GM06990 (cell line): ENCODE measurements around the gene TANGO6.
"Not testable (repeated sequence)": the region's sequence is repeated elsewhere in the genome, so short reads cannot be mapped to it uniquely, and the experiment has no call there.

Source experiments
- DNase-seq: peaks from one replicate; pipeline ENCODE4 v3.0.0-alpha.2; 2011; ENCODE audit not compliant: insufficient read length; ENCODE audit errors: extremely low read depth
- H3K27me3 ChIP-seq: replicated peaks from 2 replicates; pipeline ENCODE4 v1.6.0; 2011; ENCODE audit warnings: low read length; ENCODE audit not compliant: control insufficient read depth, insufficient read depth
- H3K36me3 ChIP-seq: 2 replicates; pipeline ENCODE4 v1.5.1; 2011; ENCODE audit warnings: low read length; ENCODE audit not compliant: control insufficient read depth, insufficient read depth
- H3K4me3 ChIP-seq: replicated peaks from 2 replicates; pipeline ENCODE4 v1.5.1; 2011; ENCODE audit warnings: low read depth, mild to moderate bottlenecking, control low read depth, low read length
- TF ChIP-seq, protein P1 (sequence below): IDR thresholded peaks from 2 replicates; pipeline ENCODE4 v1.5.1; 2011; ENCODE audit warnings: low read length, control low read depth, mild to moderate bottlenecking, inconsistent platforms; ENCODE audit not compliant: insufficient read depth, poor library complexity, severe bottlenecking

The TANGO6 gene

DNA sequence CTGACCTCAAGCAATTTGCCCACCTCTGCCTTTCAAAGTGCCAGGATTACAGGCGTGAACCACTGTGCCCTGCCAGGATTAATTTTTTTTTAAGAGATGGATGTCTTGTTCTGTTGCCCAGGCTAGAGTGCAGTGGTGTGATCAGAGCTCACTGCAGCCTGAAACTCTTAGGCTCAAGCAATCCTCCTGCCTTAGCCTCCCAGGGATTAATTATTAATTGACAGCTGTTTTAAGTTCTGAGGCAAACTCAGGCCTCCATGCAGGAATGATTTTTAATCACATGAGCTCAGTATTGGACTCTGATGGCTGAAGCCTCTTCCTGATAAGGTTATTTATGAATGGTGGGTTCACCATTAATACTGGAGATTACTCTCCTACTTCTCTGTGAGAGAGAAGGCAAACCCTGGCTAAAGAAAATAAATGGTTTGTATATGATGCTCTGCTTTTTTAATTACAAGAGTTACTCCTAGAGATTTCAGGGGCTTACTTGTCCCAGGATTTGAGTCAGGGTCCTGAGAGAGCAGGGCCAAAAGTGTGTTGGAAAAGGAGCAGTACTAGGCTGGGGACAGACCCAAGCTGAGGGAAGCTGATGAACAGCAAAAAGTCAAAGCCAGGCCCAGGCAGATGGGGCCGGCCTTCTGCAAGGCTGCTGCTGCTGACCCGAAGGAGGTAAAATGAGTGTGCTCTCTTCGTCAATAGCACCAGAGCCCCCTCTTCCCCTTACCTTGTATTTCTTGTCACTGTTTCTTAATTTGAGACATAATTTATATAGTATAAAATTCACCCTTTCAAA, 205.2 kb downstream of the TANGO6 start:
- DNase-seq = no peak
- TF ChIP-seq, protein P1, sequence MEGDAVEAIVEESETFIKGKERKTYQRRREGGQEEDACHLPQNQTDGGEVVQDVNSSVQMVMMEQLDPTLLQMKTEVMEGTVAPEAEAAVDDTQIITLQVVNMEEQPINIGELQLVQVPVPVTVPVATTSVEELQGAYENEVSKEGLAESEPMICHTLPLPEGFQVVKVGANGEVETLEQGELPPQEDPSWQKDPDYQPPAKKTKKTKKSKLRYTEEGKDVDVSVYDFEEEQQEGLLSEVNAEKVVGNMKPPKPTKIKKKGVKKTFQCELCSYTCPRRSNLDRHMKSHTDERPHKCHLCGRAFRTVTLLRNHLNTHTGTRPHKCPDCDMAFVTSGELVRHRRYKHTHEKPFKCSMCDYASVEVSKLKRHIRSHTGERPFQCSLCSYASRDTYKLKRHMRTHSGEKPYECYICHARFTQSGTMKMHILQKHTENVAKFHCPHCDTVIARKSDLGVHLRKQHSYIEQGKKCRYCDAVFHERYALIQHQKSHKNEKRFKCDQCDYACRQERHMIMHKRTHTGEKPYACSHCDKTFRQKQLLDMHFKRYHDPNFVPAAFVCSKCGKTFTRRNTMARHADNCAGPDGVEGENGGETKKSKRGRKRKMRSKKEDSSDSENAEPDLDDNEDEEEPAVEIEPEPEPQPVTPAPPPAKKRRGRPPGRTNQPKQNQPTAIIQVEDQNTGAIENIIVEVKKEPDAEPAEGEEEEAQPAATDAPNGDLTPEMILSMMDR = no peak
- no peaks in the 10 kb centered on the region; the same call in none of the 2 replicates for H3K36me3 ChIP-seq

DNA sequence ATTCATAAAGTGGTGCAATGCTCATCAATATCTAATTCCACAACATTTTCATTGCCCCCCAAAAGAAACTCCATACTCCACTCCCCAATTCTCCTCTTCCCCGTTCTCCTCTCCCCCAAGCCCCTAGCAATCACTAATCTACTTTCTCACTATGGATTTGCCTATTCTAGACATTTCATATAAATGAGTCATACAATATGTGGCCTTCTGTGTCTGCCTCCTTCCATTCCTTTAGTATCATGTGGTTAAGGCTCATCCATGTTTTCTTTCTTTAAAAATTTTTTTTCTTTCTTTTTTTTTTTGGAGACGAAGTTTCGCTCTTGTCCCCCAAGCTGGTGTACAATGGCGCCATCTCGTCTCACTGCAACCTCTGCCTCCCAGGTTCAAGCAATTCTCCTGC, 205.8 kb downstream of the TANGO6 start:
- no peak for DNase-seq
- Histone ChIP-seq H3K4me3 (no peak overlapping the region), H3K36me3 (no peaks in the 10 kb centered on the region; the same call in 1 of the 2 replicates), H3K27me3 (no peaks in the 10 kb centered on the region)
- TF ChIP-seq, protein P1 = no peak

More for the DNA sequence above, 205.2 kb downstream of the TANGO6 start:
- Histone ChIP-seq H3K4me3 (no peak overlapping the region), H3K27me3 (no peaks in the 10 kb centered on the region)

DNA sequence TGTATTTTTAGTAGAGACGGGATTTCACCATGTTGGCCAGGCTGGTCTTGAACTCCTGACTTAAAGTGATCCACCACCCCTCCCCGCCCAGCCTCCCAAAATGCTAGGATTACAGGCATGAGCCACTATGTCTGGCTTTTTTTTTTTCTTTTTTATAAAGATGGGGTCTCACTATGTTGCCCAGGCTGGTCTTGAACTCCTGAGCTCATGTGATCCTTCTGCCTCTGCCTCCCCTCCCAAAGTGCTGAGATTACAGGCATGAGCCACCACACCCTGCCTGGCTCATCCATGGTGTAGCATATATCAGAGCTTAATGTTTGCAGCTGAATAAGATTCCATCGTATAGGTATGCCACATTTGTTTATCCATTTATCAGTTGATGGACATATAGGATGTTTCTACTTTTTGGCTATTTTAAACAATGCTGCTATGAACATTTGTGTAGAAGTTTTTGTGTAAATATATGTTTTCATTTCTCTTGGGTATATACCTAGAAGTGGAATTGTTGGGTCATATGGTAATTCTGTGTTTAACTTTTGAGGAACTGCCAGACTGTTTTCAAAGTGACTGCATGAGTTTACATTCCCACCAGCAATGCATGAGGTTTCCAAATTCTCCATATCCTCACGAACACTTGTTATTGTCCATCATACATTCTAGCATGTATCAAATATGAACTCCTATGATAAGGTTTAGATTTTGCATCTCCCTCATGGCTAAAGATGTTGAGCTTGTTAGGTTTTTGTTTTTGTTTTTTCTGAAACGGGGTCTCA, 206.5 kb downstream of the TANGO6 start:
- Histone ChIP-seq H3K36me3 (no peaks in the 10 kb centered on the region; the same call in 1 of the 2 replicates), H3K4me3 (no peak overlapping the region), H3K27me3 (no peaks in the 10 kb centered on the region)
- DNase-seq = no peak
- TF ChIP-seq, protein P1 = no peak

DNA sequence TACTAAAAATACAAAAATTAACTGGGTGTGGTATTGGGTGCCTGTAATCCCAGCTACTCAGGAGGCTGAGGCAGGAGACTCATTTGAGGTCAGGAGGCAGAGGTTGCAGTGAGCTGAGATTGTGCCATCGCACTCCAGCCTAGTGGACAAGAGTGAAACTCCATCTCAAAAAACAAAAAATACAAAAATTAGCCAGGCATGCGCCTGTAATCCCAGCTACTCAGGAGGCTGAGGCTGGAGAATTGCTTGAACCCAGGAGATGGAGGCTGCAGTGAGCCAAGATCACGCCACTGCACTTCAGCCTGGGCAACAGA, 208.1 kb downstream of the TANGO6 start:
- not testable (repeated sequence) for H3K27me3 ChIP-seq, DNase-seq, H3K36me3 ChIP-seq, H3K4me3 ChIP-seq

DNA sequence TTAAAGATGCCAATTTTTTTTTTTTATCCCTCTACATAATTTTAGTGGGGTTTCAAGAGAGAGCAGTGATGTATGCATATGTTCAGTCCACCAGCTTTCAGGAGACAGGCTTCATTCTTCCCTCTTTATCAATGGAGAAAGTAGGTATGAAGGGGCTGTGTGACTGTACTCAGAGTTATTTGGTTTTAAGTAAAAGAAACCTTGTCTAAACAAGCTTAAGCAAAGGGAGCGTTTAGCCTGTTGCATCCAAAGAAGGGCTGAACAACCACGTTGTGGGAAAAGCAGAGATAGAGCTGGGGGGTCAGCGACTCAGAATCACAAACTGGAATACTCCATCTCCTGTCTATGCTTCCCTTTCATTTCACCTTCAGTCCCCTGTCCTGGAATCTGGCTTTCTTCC, 211.7 kb downstream of the TANGO6 start:
- DNase-seq = no peak
- Histone ChIP-seq H3K27me3 (no peaks in the 10 kb centered on the region), H3K36me3 (no peaks in the 10 kb centered on the region; the same call in 1 of the 2 replicates), H3K4me3 (no peak overlapping the region)
- TF ChIP-seq, protein P1 = no peak

DNA sequence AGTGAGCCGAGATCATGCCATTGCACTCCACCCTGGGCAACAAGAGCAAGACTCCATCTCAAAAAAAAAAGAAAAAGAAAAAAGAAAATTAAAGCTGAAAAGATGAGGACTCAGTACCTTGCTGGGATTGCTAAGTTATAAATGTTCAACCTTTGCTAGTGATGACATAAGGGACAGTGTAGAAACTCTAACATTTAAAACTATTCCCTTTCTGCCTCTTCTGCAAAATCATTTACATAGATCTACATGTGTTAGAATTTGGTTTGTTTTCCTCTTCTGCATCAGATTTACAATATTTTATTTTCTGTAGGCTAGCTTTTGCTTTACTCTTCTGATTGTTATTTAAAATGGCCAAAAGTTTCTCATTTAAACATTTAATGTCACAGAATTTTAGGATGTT, 212.6 kb downstream of the TANGO6 start:
- H3K27me3 ChIP-seq = no peaks in the 10 kb centered on the region
- H3K36me3 ChIP-seq = no peaks in the 10 kb centered on the region; the same call in 1 of the 2 replicates
- H3K4me3 ChIP-seq = no peak overlapping the region
- TF ChIP-seq, protein P1 = no peak
- DNase-seq = no peak
